Prostate gland (tissue), 2 donors: Measurements from ENCODE around the gene AQR. TPM values are rescaled to one million over a fixed set of nuclear protein-coding genes. Genes with fewer than 3 reads are reported as not detected.

ENCODE experiments used
- DNase-seq: peaks from one replicate; pipeline ENCODE4 v3.0.0-alpha.2; 2019; ENCODE audit warnings: low spot score
- H3K27ac ChIP-seq, 2 donors: fragments of 200-600 bp; sonication (generic); 2 replicates each; pipeline ENCODE4 v1.5.1; 2017 to 2019
- H3K27me3 ChIP-seq: fragments of 200-600 bp; sonication (generic); replicated peaks from 2 replicates; pipeline ENCODE4 v1.5.1; 2019; ENCODE audit not compliant: insufficient read depth
- H3K36me3 ChIP-seq, 2 donors: fragments of 200-600 bp; sonication (generic); 1 replicate in 1 of 2; 2 replicates in 1 of 2; pipeline versions ENCODE4 v1.5.1 to v1.8.1; 2017 to 2019
- H3K4me1 ChIP-seq: fragments of 200-600 bp; sonication (generic); replicated peaks from 2 replicates; pipeline ENCODE4 v1.5.1; 2019
- H3K4me3 ChIP-seq, 2 donors: fragments of 200-600 bp; sonication (generic); 2 replicates each; pipeline ENCODE4 v1.5.1; 2017 to 2019
- H3K9me3 ChIP-seq: fragments of 200-600 bp; sonication (generic); 2 replicates; pipeline ENCODE4 v1.5.1; 2017
- POLR2A ChIP-seq: fragments of 450-650 bp; IDR thresholded peaks from one replicate; pipeline ENCODE4 v1.6.1; 2016; ENCODE audit warnings: antibody characterized with exemption, mild to moderate bottlenecking
- POLR2AphosphoS5 ChIP-seq: sonication (generic); formaldehyde crosslinking; IDR thresholded peaks from one replicate; pipeline ENCODE4 v1.6.1; 2017; ENCODE audit warnings: antibody characterized with exemption
- WGBS: methylation state at CpG from one replicate; pipeline ENCODE4 v1.1.5; 2018; 5-methylcytosine and 5-hydroxymethylcytosine counted together
- intact Hi-C: fragments of 100-400 bp; cut with DNase I; formaldehyde crosslinking; loops from one replicate; pipeline ENCODE4 v1.14.2; 2022
- total RNA-seq, 2 donors: library from RNA; depleted of rRNA; stranded (reverse); fragments of >200 nt; gene quantifications; one replicate each; pipeline ENCODE4 v1.1.0, GENCODE V29; 2016
- TF ChIP-seq, protein P1 (sequence below), 4 experiments: fragments of 200-600 bp in 2 of 4; fragments of 450-650 bp in 2 of 4; sonication (generic) in 2 of 4; IDR thresholded peaks; 1 replicate in 3 of 4; 2 replicates in 1 of 4; pipeline ENCODE4 v1.5.1; 2016 to 2019; ENCODE audit warnings: antibody characterized with exemption in 4 of 4, mild to moderate bottlenecking in 2 of 4, moderate library complexity in 2 of 4

AQR gene
- total RNA-seq, 2 donors from 2014 or later: 32.9 to 34.0 TPM

GRCh38 chr15:34927726-34928125 is 41.8 kb downstream of the AQR start:
- intact Hi-C loops: no loop called here
- Histone ChIP-seq H3K4me3 (no peak overlapping the region), H3K4me1 (no peaks in the 10 kb centered on the region), H3K36me3 (peaks cover 2 to 16% of the 10 kb centered on the region in 2 donors), H3K27ac (no peak overlapping the region), H3K9me3 (no peaks in the 10 kb centered on the region), H3K27me3 (no peaks in the 10 kb centered on the region)
- WGBS: 84% methylated on average over 2 of the region's 2 CpGs
- TF ChIP-seq POLR2A: no peak
- no peak for TF ChIP-seq POLR2AphosphoS5
- TF ChIP-seq, protein P1, sequence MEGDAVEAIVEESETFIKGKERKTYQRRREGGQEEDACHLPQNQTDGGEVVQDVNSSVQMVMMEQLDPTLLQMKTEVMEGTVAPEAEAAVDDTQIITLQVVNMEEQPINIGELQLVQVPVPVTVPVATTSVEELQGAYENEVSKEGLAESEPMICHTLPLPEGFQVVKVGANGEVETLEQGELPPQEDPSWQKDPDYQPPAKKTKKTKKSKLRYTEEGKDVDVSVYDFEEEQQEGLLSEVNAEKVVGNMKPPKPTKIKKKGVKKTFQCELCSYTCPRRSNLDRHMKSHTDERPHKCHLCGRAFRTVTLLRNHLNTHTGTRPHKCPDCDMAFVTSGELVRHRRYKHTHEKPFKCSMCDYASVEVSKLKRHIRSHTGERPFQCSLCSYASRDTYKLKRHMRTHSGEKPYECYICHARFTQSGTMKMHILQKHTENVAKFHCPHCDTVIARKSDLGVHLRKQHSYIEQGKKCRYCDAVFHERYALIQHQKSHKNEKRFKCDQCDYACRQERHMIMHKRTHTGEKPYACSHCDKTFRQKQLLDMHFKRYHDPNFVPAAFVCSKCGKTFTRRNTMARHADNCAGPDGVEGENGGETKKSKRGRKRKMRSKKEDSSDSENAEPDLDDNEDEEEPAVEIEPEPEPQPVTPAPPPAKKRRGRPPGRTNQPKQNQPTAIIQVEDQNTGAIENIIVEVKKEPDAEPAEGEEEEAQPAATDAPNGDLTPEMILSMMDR (IDR thresholded peaks at IDR 0.05): no peak
- DNase-seq: no peak

DNA sequence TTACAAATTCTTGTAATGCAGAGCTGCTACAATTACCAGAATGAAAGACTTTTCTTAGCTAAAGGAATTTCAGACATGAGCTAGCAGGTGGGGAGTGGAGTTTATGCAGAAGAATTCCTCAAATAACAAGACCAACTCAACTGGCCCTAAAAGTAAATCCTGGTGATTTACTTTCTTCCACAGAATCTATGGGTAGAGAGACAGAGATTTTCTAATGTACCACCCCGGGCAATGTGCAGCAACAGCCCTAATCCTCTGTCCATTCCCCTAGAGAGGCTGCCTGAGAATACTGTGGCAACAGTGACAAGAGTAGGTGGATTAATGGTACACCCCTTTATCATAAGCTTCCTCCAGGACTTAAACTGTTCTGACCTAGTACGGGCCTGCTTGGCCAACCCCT is 55.2 kb downstream of the AQR start:
- Histone ChIP-seq H3K27me3 (no peaks in the 10 kb centered on the region), H3K9me3 (no peaks in the 10 kb centered on the region), H3K36me3 (peaks cover 0 to 3% of the 10 kb centered on the region in 2 donors), H3K27ac (no peak overlapping the region), H3K4me3 (no peak overlapping the region), H3K4me1 (no peaks in the 10 kb centered on the region)
- WGBS: 90% methylated on average over 2 of the region's 2 CpGs
- DNase-seq: no peak
- intact Hi-C loops: no loop called here
- TF ChIP-seq POLR2A: no peak
- no peak for TF ChIP-seq POLR2AphosphoS5
- TF ChIP-seq, protein P1 (IDR thresholded peaks at IDR 0.05): no peak

DNA sequence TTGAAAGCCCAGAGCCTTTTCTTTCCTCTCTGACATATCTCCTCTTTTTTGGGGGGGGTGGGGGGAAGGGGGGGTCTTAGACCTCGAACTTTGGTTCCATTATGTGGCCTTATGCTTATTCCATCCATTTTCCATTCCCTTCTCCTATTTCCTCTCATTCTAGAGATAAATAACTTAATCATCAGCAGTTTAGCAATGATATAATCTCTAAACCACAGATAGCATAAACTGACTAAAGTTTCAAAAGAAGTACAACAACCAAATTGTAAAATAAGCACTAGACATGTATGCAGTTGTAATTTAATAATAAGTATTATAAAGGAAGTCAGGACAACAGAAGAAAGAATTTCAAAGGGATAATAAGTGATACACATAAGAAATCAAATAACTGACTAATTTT is 64.5 kb downstream of the AQR start:
- H3K9me3 ChIP-seq: no peaks in the 10 kb centered on the region
- no peak overlapping the region for H3K4me3 ChIP-seq
- intact Hi-C loops: loop anchor here (10.0 kb wide), 2 partner anchors 120 to 290 kb away; no protein-coding TSS in a partner anchor
- H3K36me3 ChIP-seq: peaks cover 0 to 3% of the 10 kb centered on the region in 2 donors
- no peaks in the 10 kb centered on the region for H3K4me1 ChIP-seq
- no peak for DNase-seq
- WGBS: 90% methylated on average over 1 of the region's 1 CpG
- H3K27me3 ChIP-seq: no peaks in the 10 kb centered on the region
- TF ChIP-seq POLR2A: no peak
- TF ChIP-seq, protein P1 (IDR thresholded peaks at IDR 0.05): no peak
- no peak for TF ChIP-seq POLR2AphosphoS5
- H3K27ac ChIP-seq: no peak overlapping the region

DNA sequence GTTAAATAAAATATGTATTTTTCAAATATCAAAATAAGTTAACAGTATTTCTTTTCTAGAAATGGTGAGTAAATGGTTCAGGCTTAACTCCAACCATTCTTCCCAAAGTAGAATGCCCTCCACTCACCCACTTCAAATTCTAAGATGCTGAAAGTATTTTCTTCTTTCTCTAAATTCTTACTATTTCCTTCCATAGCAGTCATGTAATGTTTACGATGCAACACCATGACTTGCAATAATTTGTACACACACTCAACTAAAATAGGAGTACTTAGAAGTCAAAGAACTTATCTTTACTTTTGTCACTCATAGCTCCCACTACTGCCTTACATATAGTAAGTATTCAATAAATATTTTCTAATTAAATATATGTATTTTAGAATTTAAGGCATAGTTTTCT is 65.0 kb downstream of the AQR start:
- TF ChIP-seq, protein P1 (IDR thresholded peaks at IDR 0.05): no peak

GRCh38 chr15:34900748-34901147 is 68.8 kb downstream of the AQR start:
- TF ChIP-seq POLR2A (no peak), POLR2AphosphoS5 (no peak)
- TF ChIP-seq, protein P1 (IDR thresholded peaks at IDR 0.05): no peak
- WGBS: 86% methylated on average over 7 of the region's 7 CpGs
- no peaks in the 10 kb centered on the region for H3K9me3 ChIP-seq
- H3K27me3 ChIP-seq: no peaks in the 10 kb centered on the region
- intact Hi-C loops: loop anchor here (10.0 kb wide), 2 partner anchors 116 to 286 kb away; no protein-coding TSS in a partner anchor
- DNase-seq: no peak
- no peaks in the 10 kb centered on the region for H3K36me3 ChIP-seq
- no peak overlapping the region for H3K27ac ChIP-seq
- no peak overlapping the region for H3K4me3 ChIP-seq
- no peaks in the 10 kb centered on the region for H3K4me1 ChIP-seq

More for the DNA sequence above, 65.0 kb downstream of the AQR start:
- Histone ChIP-seq H3K9me3 (no peaks in the 10 kb centered on the region), H3K27me3 (no peaks in the 10 kb centered on the region), H3K27ac (no peak overlapping the region), H3K36me3 (no peaks in the 10 kb centered on the region), H3K4me1 (no peaks in the 10 kb centered on the region), H3K4me3 (no peak overlapping the region)
- 97% methylated on average over 1 of the region's 1 CpG for WGBS
- intact Hi-C loops: loop anchor here (10.0 kb wide), 2 partner anchors 120 to 290 kb away; no protein-coding TSS in a partner anchor
- DNase-seq: no peak
